ENCODE data around the gene ATXN3L. TPM values are rescaled to one million over a fixed set of nuclear protein-coding genes. Genes with fewer than 3 reads are reported as not detected.

Gene ATXN3L
- total and polyA plus RNA-seq, 3 donors from 2014 or later: 1.2 to 4.3 (median 1.8) TPM

DNA sequence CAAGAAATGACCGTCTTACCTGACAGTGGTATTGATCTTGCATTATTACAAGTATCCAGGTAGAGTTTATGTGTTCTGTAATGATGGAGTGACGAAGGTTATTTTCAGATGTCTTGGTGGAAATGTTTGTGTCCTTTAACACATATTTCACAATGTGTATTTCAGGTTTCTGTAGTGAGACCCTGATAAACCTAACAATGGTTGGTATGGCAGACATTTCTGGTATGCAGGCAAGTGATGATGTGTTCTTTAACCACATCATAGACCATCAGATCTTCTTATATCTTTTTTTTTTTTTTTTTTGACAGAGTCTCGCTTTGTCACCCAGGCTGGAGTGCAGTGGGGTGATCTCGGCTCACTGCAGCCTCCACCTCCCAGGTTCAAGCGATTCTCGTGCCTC, 14.6 kb upstream of the ATXN3L start:
- no peaks in the 10 kb centered on the region for H3K36me3 ChIP-seq (ENCODE audit: low read depth, missing control alignments)
- DNase-seq: no peak
- intact Hi-C loops (cut with DNase I; ENCODE audit: low total_unique reads): no loop called here
- no peaks in the 10 kb centered on the region for H3K4me1 ChIP-seq
- H3K9me3 ChIP-seq: no peaks in the 10 kb centered on the region
- WGBS, 2 donors: 99 to 100% methylated on average over 5 to 6 of the region's 6 CpGs
- TF ChIP-seq POLR2A (IDR thresholded peaks at IDR 0.05): no peak
- TF ChIP-seq, protein P1, sequence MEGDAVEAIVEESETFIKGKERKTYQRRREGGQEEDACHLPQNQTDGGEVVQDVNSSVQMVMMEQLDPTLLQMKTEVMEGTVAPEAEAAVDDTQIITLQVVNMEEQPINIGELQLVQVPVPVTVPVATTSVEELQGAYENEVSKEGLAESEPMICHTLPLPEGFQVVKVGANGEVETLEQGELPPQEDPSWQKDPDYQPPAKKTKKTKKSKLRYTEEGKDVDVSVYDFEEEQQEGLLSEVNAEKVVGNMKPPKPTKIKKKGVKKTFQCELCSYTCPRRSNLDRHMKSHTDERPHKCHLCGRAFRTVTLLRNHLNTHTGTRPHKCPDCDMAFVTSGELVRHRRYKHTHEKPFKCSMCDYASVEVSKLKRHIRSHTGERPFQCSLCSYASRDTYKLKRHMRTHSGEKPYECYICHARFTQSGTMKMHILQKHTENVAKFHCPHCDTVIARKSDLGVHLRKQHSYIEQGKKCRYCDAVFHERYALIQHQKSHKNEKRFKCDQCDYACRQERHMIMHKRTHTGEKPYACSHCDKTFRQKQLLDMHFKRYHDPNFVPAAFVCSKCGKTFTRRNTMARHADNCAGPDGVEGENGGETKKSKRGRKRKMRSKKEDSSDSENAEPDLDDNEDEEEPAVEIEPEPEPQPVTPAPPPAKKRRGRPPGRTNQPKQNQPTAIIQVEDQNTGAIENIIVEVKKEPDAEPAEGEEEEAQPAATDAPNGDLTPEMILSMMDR (IDR thresholded peaks at IDR 0.05): no peak
- H3K4me3 ChIP-seq: no peak overlapping the region
- H3K27ac ChIP-seq: no peak overlapping the region
- no peaks in the 10 kb centered on the region for H3K27me3 ChIP-seq

DNA sequence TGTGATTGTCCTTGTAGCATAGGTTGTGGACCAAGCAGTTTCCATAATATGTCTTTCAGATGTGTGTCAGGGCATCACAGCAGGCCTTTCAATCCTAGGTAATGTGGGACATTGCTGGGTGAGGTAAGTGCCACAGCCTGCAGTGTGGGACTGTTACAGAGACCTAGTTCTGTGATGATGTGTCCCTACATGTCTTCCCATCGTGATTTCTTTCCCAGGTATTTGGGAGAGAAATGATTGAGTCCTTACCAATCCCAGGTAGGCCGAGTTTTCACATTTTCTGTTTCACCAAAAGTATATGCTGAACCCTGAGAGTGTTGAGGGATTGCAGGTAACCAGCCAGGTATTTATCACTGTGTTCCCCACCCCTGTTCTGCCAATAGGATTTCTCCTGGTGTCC, 10.6 kb upstream of the ATXN3L start:
- TF ChIP-seq POLR2A (IDR thresholded peaks at IDR 0.05): no peak
- TF ChIP-seq, protein P1 (IDR thresholded peaks at IDR 0.05): no peak
- WGBS, 2 donors: 92 to 93% methylated on average over 2 of the region's 2 CpGs
- no peak for DNase-seq
- no peaks in the 10 kb centered on the region for H3K9me3 ChIP-seq
- H3K27me3 ChIP-seq: no peaks in the 10 kb centered on the region
- H3K27ac ChIP-seq: no peak overlapping the region
- H3K4me1 ChIP-seq: no peaks in the 10 kb centered on the region
- intact Hi-C loops (cut with DNase I; ENCODE audit: low total_unique reads): no loop called here
- no peaks in the 10 kb centered on the region for H3K36me3 ChIP-seq (ENCODE audit: low read depth, missing control alignments)
- no peak overlapping the region for H3K4me3 ChIP-seq

DNA sequence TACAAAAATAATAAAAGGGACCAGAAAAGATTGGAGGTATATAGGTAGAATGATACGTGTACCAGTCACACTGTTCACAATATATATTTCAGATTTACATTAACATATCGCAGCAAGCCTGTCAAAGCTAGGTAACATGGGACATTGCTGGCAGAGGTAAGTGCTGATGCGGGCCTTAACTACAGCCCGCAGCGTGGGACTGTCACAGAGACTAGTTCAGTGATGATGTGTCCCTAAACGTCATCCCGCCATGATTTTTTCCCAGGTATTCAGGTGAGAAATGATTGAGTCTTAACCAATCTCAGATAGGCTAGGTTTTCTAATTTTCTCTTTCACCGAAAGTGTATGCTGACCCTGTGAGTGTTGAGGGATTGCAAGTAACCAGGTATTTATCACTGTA, 7.8 kb upstream of the ATXN3L start:
- Histone ChIP-seq H3K27ac (no peak overlapping the region), H3K4me1 (no peaks in the 10 kb centered on the region), H3K4me3 (no peak overlapping the region), H3K36me3 (ENCODE audit: low read depth, missing control alignments) (no peaks in the 10 kb centered on the region), H3K27me3 (no peaks in the 10 kb centered on the region), H3K9me3 (no peaks in the 10 kb centered on the region)
- intact Hi-C loops (cut with DNase I; ENCODE audit: low total_unique reads): no loop called here
- WGBS, 2 donors: 90 to 94% methylated on average over 4 to 8 of the region's 8 CpGs
- TF ChIP-seq POLR2A (IDR thresholded peaks at IDR 0.05): no peak
- TF ChIP-seq, protein P1 (IDR thresholded peaks at IDR 0.05): no peak
- DNase-seq: no peak

DNA sequence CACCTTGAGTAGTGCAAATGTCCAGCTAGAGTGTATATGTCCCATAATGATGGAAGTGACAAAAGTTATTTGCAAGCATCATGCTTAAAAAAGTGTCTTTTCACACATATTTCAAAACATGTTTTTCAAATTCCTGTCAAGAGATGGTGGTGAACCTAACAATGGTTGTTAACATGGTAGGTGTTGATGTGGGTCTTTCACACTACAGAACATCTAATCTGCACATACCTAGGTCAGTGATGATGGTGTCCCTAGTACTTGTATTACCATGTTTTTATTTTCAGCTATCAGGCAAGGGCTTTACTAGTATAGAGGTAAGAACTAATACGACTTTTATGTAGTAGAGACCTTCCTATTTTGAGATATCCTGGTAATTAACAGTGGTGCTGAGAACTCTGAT, 3.4 kb upstream of the ATXN3L start:
- DNase-seq: no peak
- H3K36me3 ChIP-seq (ENCODE audit: low read depth, missing control alignments): no peaks in the 10 kb centered on the region
- H3K4me3 ChIP-seq: no peak overlapping the region
- no peaks in the 10 kb centered on the region for H3K27me3 ChIP-seq
- TF ChIP-seq POLR2A (IDR thresholded peaks at IDR 0.05): no peak
- TF ChIP-seq, protein P1 (IDR thresholded peaks at IDR 0.05): no peak
- 77 to 79% methylated on average over 1 of the region's 1 CpG for WGBS, 2 donors
- no peak overlapping the region for H3K27ac ChIP-seq
- no peaks in the 10 kb centered on the region for H3K4me1 ChIP-seq
- no peaks in the 10 kb centered on the region for H3K9me3 ChIP-seq
- intact Hi-C loops (cut with DNase I; ENCODE audit: low total_unique reads): no loop called here

DNA sequence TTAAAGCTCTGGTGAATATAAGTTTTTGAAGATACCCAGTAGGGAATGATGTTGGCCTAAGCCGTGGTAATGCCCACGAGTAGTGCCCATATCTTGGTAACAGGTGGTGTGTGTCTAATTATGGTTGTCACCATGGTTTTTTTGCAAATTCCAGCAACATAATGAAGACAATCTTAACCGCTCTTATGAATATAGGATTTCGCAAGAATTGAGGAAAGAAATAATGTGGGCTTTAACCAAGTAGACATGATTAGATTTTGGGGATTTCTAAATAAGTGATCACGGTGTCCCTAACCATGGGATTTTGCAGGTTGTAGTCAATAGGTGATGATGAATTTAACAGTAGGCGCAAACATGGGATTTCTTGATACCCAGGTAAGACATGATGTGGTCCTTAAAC, 2.5 kb downstream of the ATXN3L start:
- H3K9me3 ChIP-seq: no peaks in the 10 kb centered on the region
- WGBS, 2 donors: 93 to 99% methylated on average over 6 of the region's 6 CpGs
- H3K4me1 ChIP-seq: no peaks in the 10 kb centered on the region
- TF ChIP-seq, protein P1 (IDR thresholded peaks at IDR 0.05): no peak
- no peak for TF ChIP-seq POLR2A (IDR thresholded peaks at IDR 0.05)
- no peaks in the 10 kb centered on the region for H3K27me3 ChIP-seq
- no peak for DNase-seq
- no peak overlapping the region for H3K4me3 ChIP-seq
- H3K27ac ChIP-seq: no peak overlapping the region
- H3K36me3 ChIP-seq (ENCODE audit: low read depth, missing control alignments): no peaks in the 10 kb centered on the region
- intact Hi-C loops (cut with DNase I; ENCODE audit: low total_unique reads): no loop called here

All from testis (tissue), 3 donors.